KMS-11 (cell line): ENCODE results near the gene GRM1.

Source experiments
- H2AFZ ChIP-seq: fragments of 200-600 bp; sonication (generic); 2 replicates; pipeline ENCODE4 v1.6.1; 2016; ENCODE audit warnings: antibody characterized with exemption, mixed run types, low read depth
- H3K27ac ChIP-seq: fragments of 200-600 bp; sonication (generic); 2 replicates; pipeline ENCODE4 v1.6.1; 2016; ENCODE audit warnings: mild to moderate bottlenecking, mixed run types
- H3K27me3 ChIP-seq: fragments of 200-600 bp; sonication (generic); 2 replicates; pipeline ENCODE4 v1.6.1; 2017; ENCODE audit warnings: mild to moderate bottlenecking, low read depth, mixed run types, moderate library complexity; ENCODE audit not compliant: insufficient read depth
- H3K36me3 ChIP-seq: fragments of 200-600 bp; sonication (generic); 2 replicates; pipeline ENCODE4 v1.6.1; 2017; ENCODE audit warnings: mild to moderate bottlenecking, mixed run types; ENCODE audit not compliant: insufficient read depth
- H3K4me1 ChIP-seq: fragments of 200-600 bp; sonication (generic); 2 replicates; pipeline ENCODE4 v1.6.1; 2016; ENCODE audit warnings: mild to moderate bottlenecking, low read depth, mixed run types; ENCODE audit not compliant: poor library complexity, severe bottlenecking
- H3K4me2 ChIP-seq: fragments of 200-600 bp; sonication (generic); 2 replicates; pipeline ENCODE4 v1.7.0; 2016; ENCODE audit warnings: mild to moderate bottlenecking, mixed run types
- H3K4me3 ChIP-seq: fragments of 200-600 bp; sonication (generic); IDR thresholded peaks from 2 replicates; pipeline ENCODE4 v1.6.1; 2017; ENCODE audit warnings: low read depth, low read length, mixed read lengths; ENCODE audit not compliant: insufficient read depth
- H3K79me2 ChIP-seq: fragments of 200-600 bp; sonication (generic); 2 replicates; pipeline ENCODE4 v1.6.1; 2016; ENCODE audit warnings: low read depth, mixed run types; ENCODE audit not compliant: insufficient read depth
- H3K9ac ChIP-seq: fragments of 200-600 bp; sonication (generic); 2 replicates; pipeline ENCODE4 v1.6.1; 2016; ENCODE audit warnings: mild to moderate bottlenecking, mixed run types
- H4K20me1 ChIP-seq: fragments of 200-600 bp; sonication (generic); 2 replicates; pipeline ENCODE4 v1.6.1; 2016; ENCODE audit warnings: mild to moderate bottlenecking, mixed run types; ENCODE audit not compliant: insufficient read depth
- TF ChIP-seq, protein P1 (sequence below): fragments of 200-600 bp; sonication (generic); conservative IDR thresholded peaks from 2 replicates; pipeline ENCODE4 v1.6.1; 2017; ENCODE audit warnings: low read depth, mild to moderate bottlenecking, antibody characterized with exemption, low read length, moderate library complexity, mixed read lengths

GRM1 gene

DNA sequence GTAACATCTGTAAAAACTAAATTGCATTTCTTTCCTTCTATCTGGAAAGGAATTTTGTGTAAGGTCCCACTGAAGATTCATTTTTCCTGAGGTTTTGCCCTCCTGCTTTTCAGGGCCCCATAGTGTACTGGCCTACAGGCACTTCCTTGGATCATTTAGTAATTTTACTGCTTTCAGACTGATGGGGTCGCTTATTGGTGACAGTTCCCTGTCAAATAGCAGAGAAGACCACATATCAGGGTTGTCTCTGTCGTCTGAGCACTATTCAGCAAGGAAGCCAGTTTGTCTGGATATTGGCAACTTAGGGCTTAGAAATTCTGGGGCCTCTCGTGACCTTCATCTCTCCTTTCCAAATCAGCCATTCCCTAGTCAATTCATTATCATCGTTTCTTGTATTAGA, 3.5 kb downstream of the GRM1 start:
- no peak overlapping the region for H3K9ac ChIP-seq
- TF ChIP-seq, protein P1, sequence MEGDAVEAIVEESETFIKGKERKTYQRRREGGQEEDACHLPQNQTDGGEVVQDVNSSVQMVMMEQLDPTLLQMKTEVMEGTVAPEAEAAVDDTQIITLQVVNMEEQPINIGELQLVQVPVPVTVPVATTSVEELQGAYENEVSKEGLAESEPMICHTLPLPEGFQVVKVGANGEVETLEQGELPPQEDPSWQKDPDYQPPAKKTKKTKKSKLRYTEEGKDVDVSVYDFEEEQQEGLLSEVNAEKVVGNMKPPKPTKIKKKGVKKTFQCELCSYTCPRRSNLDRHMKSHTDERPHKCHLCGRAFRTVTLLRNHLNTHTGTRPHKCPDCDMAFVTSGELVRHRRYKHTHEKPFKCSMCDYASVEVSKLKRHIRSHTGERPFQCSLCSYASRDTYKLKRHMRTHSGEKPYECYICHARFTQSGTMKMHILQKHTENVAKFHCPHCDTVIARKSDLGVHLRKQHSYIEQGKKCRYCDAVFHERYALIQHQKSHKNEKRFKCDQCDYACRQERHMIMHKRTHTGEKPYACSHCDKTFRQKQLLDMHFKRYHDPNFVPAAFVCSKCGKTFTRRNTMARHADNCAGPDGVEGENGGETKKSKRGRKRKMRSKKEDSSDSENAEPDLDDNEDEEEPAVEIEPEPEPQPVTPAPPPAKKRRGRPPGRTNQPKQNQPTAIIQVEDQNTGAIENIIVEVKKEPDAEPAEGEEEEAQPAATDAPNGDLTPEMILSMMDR, result no peak
- no peak overlapping the region for H3K4me2 ChIP-seq
- H3K4me1 ChIP-seq, result no peaks in the 10 kb centered on the region
- no peak overlapping the region for H2AFZ ChIP-seq
- no peak overlapping the region for H3K27ac ChIP-seq
- H3K27me3 ChIP-seq, result no peaks in the 10 kb centered on the region
- no peaks in the 10 kb centered on the region for H3K79me2 ChIP-seq
- H3K36me3 ChIP-seq, result no peaks in the 10 kb centered on the region
- no peaks in the 10 kb centered on the region for H4K20me1 ChIP-seq
- no peak overlapping the region for H3K4me3 ChIP-seq

DNA sequence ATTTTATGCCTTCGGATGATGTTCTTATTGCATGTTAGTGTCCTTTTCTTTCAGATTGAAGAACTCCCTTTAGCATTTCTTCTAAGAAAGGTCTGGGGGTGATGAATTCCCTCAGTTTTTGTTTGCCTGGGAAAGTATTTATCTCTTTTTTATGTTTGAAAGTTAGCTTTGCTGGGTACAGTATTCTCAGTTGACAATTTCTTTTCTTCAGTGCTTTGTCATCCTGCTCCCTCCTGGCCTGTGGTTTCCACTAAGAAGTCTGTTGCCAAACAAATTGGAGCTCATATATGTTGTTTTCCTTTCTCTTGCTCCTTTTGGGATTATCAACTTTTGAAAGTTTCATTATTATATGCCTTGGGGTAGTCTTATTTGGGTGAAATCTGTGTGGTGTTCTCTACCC, 11.5 kb downstream of the GRM1 start:
- H4K20me1 ChIP-seq, result no peaks in the 10 kb centered on the region
- no peak overlapping the region for H3K4me2 ChIP-seq
- H3K27me3 ChIP-seq, result no peaks in the 10 kb centered on the region
- no peak overlapping the region for H3K9ac ChIP-seq
- H3K4me1 ChIP-seq, result no peaks in the 10 kb centered on the region
- H3K27ac ChIP-seq, result no peak overlapping the region
- no peak overlapping the region for H3K4me3 ChIP-seq
- H3K79me2 ChIP-seq, result no peaks in the 10 kb centered on the region
- H3K36me3 ChIP-seq, result no peaks in the 10 kb centered on the region
- TF ChIP-seq, protein P1, result no peak
- no peak overlapping the region for H2AFZ ChIP-seq

DNA sequence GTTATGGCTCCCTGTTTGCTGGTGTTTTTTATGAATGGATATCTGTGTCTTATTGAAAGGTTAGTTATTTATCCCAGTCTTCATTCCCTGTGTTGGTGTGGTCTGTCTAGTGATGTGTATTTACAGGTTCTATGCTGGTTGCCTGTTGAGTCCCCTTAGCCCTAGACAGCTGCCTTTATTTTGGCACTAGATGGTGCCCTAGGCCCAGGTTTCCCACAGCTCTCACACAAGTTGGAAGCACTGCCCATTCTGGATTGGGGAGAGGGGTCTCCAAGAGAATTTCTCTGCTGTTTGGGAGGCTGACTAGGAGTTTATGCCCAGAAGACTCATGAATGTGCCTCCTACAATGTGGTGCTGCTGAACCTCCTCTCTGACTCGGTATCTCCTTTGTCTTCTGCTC, 12.4 kb downstream of the GRM1 start:
- no peaks in the 10 kb centered on the region for H3K27me3 ChIP-seq
- no peaks in the 10 kb centered on the region for H3K36me3 ChIP-seq
- TF ChIP-seq, protein P1, result 0 out of 2 replicates have a peak, but pooled peaks have one; percentile 25
- H3K4me3 ChIP-seq, result no peak overlapping the region
- no peaks in the 10 kb centered on the region for H3K4me1 ChIP-seq
- no peak overlapping the region for H3K9ac ChIP-seq
- no peaks in the 10 kb centered on the region for H4K20me1 ChIP-seq
- H3K27ac ChIP-seq, result no peak overlapping the region
- H3K79me2 ChIP-seq, result no peaks in the 10 kb centered on the region
- no peak overlapping the region for H3K4me2 ChIP-seq
- no peak overlapping the region for H2AFZ ChIP-seq

DNA sequence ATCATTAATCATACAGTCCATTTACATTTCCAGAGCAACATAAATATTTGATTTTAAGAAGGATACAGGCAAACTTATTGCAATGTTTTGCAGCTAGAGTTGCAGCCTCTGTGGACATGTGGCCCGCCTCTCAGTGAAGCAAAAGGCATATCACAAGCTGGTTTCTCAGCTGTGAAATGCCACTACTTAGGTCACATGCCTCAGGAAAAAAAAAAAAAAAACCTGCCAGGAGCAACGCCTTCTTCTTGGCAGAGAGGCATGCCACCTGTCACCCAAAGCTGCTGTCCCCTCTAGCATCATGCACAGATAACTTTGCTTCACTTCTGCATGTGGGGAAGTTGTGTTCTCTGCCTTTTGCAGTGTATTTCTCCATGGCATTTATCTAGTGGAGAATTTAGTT, 18.5 kb downstream of the GRM1 start:
- TF ChIP-seq, protein P1, result no peak
- no peak overlapping the region for H3K4me2 ChIP-seq
- H3K9ac ChIP-seq, result no peak overlapping the region
- no peaks in the 10 kb centered on the region for H3K27me3 ChIP-seq
- H4K20me1 ChIP-seq, result no peaks in the 10 kb centered on the region
- no peaks in the 10 kb centered on the region for H3K79me2 ChIP-seq
- H3K4me3 ChIP-seq, result no peak overlapping the region
- H3K4me1 ChIP-seq, result no peaks in the 10 kb centered on the region
- no peak overlapping the region for H3K27ac ChIP-seq
- H3K36me3 ChIP-seq, result no peaks in the 10 kb centered on the region
- H2AFZ ChIP-seq, result no peak overlapping the region

DNA sequence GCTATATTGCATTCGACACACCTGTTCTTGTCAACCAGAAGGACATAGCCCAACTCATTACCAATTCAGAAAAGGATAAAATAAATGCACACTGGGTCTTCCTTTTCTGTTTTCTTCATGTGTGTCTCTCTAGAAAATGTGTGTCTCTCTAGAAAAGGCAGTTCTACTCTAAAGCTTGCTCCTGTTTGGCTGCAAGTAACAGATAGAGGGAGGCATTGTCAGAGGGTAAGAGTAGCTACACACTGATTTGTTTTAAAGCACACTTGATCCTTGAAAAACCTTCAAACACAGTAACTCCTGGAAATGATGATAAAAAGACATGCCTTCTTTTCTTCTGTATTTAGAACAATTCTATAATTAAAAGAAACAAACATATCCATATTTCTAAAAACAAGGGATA, 21.3 kb downstream of the GRM1 start:
- TF ChIP-seq, protein P1, result no peak
- H3K27me3 ChIP-seq, result no peaks in the 10 kb centered on the region
- H3K36me3 ChIP-seq, result no peaks in the 10 kb centered on the region
- H4K20me1 ChIP-seq, result no peaks in the 10 kb centered on the region
- H2AFZ ChIP-seq, result no peak overlapping the region
- H3K9ac ChIP-seq, result no peak overlapping the region
- H3K79me2 ChIP-seq, result no peaks in the 10 kb centered on the region
- no peak overlapping the region for H3K4me3 ChIP-seq
- no peak overlapping the region for H3K4me2 ChIP-seq
- peaks cover under 1% of the 10 kb centered on the region for H3K4me1 ChIP-seq
- H3K27ac ChIP-seq, result no peak overlapping the region
